ENCODE results near the gene SLIT3.

DNA sequence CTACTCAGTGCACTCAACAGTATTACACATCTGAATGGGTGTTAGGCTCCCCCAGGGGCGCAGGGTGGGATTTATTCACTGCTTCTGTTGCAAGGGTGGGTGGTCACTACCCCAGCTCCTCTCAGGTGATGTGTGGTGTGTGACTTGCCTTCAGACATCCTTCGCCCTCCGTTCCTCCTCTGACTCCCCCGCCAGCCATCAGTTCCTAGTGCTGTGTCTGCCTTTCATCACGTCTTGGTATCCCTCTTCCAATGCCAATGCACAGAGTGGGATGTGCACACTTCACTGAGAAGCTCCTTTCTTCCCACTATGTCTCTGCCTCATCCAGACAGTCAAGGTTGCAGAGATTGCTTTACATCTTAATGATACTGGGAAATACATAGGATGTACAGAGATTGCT lies 79.4 kb downstream of the SLIT3 start:
- TF ChIP-seq POLR2A (IDR thresholded peaks at IDR 0.05; ENCODE audit: low read depth, low read length) (no peak), POU2F2 (IDR thresholded peaks at IDR 0.05; ENCODE audit: low read depth, low read length) (no peak), TAF1 (IDR thresholded peaks at IDR 0.05; ENCODE audit: low read depth, low read length) (no peak)

Measured in GM12891 (cell line).